Lower lobe of right lung (tissue), 2 donors: ENCODE results near the gene EPS8L1. TPM values are rescaled to one million over a fixed set of nuclear protein-coding genes. Genes with fewer than 3 reads are reported as not detected.

Source experiments
- ATAC-seq, 2 donors: fragments of 200-7000 bp; cut with Tn5 transposase; one replicate each; pipeline ENCODE4 v1.9.1; 2020 to 2022; ENCODE audit warnings: mild to moderate bottlenecking in 2 of 2, moderate library complexity in 2 of 2
- DNase-seq: peaks from one replicate; pipeline ENCODE4 v3.0.0-alpha.2; 2020
- H3K27ac ChIP-seq: fragments of 200-600 bp; one replicate; pipeline ENCODE4 v1.8.0; 2022
- H3K27me3 ChIP-seq: fragments of 200-600 bp; one replicate; pipeline ENCODE4 v1.8.0; 2022; ENCODE audit warnings: low read depth
- H3K36me3 ChIP-seq: fragments of 200-600 bp; one replicate; pipeline ENCODE4 v1.8.0; 2022; ENCODE audit warnings: mild to moderate bottlenecking
- H3K4me1 ChIP-seq: fragments of 200-600 bp; one replicate; pipeline ENCODE4 v1.8.0; 2022
- H3K4me3 ChIP-seq: fragments of 200-600 bp; one replicate; pipeline ENCODE4 v1.8.0; 2022; ENCODE audit warnings: mild to moderate bottlenecking
- H3K9me3 ChIP-seq: fragments of 200-600 bp; one replicate; pipeline ENCODE4 v1.8.0; 2022
- intact Hi-C: fragments of 100-400 bp; cut with DNase I; formaldehyde crosslinking; loops from one replicate; pipeline ENCODE4 v1.11.0; 2022
- total RNA-seq: library from RNA; stranded (reverse); fragmentation: NEBNext Ultra II Directional; extraction: Animal tissue kit (Norgen Biotek cat#: 25700); gene quantifications from one replicate; pipeline ENCODE4 v1.2.1, GENCODE V29; 2021
- TF ChIP-seq, protein P1 (sequence below): fragments of 200-600 bp; IDR thresholded peaks from one replicate; pipeline ENCODE4 v1.8.0; 2022; ENCODE audit warnings: antibody characterized with exemption, mild to moderate bottlenecking
- donor health status: DM: no; HTN: yes; CAD: no; lungs with severe emphysema.

Gene EPS8L1
- total RNA-seq, 1 donor from 2014 or later = 28.1 TPM

DNA sequence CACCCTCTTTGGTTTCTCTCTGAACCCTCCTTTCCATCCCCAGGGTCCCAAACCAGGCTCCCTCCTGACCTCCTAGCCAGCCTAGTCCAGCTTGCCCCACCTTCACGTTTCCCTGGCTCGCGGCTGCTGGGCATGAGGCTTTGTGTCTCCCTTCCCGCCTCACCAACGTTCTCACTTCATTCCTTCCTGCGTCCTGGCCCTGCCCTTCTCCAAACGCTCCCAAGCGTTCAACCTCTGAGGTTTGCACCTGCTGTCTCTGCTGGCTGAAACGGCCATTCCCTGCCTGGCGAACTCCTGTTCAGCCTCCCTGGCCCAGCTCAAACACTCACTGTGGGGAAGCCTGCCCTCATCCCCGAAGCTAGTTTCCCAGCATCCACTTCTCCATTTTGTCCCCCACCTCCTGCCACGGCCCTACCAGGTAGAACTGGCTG is 12.4 kb downstream of the EPS8L1 start:
- intact Hi-C loops = no loop called here
- no peak for DNase-seq
- no peaks in the 10 kb centered on the region for H3K9me3 ChIP-seq
- peaks cover 31% of the 10 kb centered on the region for H3K27me3 ChIP-seq
- no peak for ATAC-seq
- peak overlapping the region; percentile 51 for H3K4me3 ChIP-seq
- peaks cover 25% of the 10 kb centered on the region for H3K4me1 ChIP-seq
- TF ChIP-seq, protein P1, sequence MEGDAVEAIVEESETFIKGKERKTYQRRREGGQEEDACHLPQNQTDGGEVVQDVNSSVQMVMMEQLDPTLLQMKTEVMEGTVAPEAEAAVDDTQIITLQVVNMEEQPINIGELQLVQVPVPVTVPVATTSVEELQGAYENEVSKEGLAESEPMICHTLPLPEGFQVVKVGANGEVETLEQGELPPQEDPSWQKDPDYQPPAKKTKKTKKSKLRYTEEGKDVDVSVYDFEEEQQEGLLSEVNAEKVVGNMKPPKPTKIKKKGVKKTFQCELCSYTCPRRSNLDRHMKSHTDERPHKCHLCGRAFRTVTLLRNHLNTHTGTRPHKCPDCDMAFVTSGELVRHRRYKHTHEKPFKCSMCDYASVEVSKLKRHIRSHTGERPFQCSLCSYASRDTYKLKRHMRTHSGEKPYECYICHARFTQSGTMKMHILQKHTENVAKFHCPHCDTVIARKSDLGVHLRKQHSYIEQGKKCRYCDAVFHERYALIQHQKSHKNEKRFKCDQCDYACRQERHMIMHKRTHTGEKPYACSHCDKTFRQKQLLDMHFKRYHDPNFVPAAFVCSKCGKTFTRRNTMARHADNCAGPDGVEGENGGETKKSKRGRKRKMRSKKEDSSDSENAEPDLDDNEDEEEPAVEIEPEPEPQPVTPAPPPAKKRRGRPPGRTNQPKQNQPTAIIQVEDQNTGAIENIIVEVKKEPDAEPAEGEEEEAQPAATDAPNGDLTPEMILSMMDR = no peak
- no peak overlapping the region for H3K27ac ChIP-seq
- H3K36me3 ChIP-seq = peaks cover 28% of the 10 kb centered on the region

DNA sequence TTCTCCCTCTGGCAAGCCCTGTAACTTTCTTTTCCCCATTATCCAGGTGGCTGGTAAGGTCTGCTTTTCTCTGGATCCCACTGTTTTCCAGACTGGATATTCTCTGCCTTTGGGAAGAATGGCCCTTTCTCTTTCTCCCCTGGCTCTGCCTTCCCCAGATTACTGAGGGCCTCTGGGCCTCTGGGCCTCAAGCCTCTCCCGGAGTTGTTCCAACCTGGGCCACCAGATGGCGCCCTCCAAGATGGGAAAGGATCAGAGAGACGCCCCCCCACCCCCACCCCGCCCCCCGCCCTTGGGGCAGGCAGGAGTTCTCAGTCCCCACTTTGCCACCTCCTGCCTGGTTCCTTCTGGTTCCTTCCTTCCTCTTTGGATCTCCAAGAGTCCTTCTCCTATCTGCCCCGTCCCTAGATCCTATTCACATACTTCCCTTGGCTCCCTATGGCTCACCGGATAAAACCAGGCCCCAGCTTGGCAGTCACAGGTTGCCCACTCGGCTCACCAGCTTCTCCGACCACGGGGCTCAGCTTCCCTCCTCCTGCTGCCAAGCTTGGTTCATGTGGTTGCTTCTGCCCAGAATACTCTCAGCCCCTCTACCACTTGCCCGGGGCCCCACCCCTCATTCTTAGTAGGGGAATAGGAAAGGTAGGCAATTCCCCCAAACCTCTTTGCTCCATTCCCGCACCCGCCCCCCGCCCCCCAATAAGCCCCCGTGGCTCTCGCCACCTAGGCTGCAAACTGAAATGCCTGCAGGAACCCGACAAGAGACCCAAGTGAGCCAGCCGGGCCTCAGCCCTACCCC is 13.1 kb downstream of the EPS8L1 start:
- Histone ChIP-seq H3K27ac (no peak overlapping the region), H3K9me3 (no peaks in the 10 kb centered on the region), H3K4me3 (no peak overlapping the region), H3K4me1 (peaks cover 25% of the 10 kb centered on the region), H3K36me3 (peaks cover 29% of the 10 kb centered on the region), H3K27me3 (peaks cover 24% of the 10 kb centered on the region)
- TF ChIP-seq, protein P1 = peak; percentile 89
- intact Hi-C loops = no loop called here
- ATAC-seq (peak; percentile 35 to 54), DNase-seq (peak; percentile 86)

DNA sequence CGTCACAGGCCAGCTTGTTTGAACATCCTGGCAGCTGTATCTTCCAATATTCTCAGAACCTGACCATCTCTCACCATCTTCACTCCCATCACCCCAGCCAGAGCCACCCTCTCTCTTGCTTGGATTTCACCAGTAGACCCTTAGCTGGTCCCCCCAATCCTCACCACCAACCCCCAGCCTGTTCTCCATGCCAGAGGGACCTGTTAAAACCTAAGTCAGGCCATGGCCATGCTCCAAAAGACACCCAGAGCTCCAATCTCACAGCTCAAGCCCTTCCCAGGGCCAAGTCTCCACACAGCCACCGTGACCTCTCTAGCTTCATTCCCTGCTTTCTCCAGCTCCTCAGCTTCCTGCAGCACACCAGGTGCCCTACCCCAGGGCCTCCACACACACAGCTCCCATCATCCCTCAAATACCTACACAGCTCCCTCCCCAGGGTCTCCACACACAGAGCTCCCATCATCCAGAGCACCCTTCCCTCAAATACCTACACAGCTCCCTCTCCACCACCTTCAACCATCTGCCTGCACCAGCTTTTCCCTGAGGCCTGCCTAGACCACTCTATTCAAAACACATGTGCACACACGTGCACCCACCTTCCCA is 13.8 kb downstream of the EPS8L1 start:
- DNase-seq (no peak), ATAC-seq (no peak)
- Histone ChIP-seq H3K36me3 (peaks cover 32% of the 10 kb centered on the region), H3K4me1 (peaks cover 25% of the 10 kb centered on the region), H3K4me3 (no peak overlapping the region), H3K9me3 (no peaks in the 10 kb centered on the region), H3K27me3 (peaks cover 17% of the 10 kb centered on the region), H3K27ac (no peak overlapping the region)
- TF ChIP-seq, protein P1 = no peak
- intact Hi-C loops = no loop called here

DNA sequence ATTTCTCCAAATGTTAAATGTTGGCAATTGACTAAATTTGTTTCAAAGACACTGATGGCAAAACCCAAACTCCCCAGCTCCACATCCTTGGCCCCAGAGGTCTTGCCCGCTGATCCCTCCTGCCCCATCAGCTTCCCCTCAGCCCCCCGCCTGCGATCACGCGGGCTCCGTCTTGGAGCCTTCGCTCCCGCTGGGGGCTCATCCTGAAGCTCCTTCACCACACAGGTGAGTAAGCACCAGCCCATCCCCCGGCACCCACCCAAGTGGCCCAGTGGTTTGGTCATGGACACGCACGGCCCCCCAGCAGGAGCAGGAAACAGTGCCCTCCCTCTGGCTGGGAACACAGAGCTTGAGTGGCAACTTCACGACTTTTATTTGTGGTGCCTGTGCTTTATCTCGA is 14.9 kb downstream of the EPS8L1 start:
- H3K9me3 ChIP-seq = no peaks in the 10 kb centered on the region
- intact Hi-C loops = no loop called here
- peaks cover 13% of the 10 kb centered on the region for H3K27me3 ChIP-seq
- ATAC-seq = no peak
- H3K4me3 ChIP-seq = no peak overlapping the region
- DNase-seq = no peak
- H3K4me1 ChIP-seq = peaks cover 25% of the 10 kb centered on the region
- no peak overlapping the region for H3K27ac ChIP-seq
- TF ChIP-seq, protein P1 = no peak
- H3K36me3 ChIP-seq = peaks cover 43% of the 10 kb centered on the region

DNA sequence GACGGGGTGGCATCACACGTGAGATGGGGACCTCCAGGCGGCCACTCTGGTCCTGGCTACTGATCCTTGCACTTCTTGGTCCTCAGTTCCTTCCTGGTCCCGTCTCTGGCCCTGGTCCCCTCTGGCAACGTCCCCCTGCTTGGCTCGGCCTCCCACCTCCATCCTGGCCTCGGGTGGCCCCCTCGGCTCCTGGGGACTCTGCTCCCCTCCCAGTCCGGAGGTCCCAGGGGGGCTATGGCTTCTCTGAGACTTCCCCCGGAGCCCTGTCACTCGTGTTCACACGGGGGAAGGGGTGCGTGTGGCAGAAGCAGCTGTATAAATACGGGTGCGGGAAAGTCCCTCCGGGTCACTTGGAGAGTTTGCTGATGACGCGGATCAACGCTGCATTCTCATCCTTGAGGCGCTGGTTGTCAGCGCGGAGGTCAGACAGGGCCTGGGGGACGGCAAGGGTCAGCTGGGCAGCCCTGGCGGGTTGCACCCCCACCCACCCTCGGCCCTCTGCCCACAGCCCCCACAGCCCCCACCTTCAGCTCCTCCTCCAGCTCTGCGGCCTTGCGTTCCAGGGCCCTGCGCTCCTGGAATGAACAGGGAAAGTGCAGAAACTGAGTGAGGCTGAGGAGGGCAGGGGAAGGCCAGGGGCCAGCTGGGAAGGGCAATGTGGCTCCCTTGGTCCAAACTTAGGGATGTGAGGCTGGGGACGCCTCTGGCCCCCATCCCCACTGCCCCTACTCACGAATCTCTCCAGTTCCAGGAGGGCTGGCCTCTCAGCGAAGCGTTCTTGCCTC is 15.6 kb downstream of the EPS8L1 start:
- peaks cover 21% of the 10 kb centered on the region for H3K4me1 ChIP-seq
- ATAC-seq = no peak
- H3K27ac ChIP-seq = no peak overlapping the region
- H3K36me3 ChIP-seq = peaks cover 51% of the 10 kb centered on the region
- DNase-seq = no peak
- intact Hi-C loops = no loop called here
- no peak overlapping the region for H3K4me3 ChIP-seq
- H3K9me3 ChIP-seq = no peaks in the 10 kb centered on the region
- peaks cover 6% of the 10 kb centered on the region for H3K27me3 ChIP-seq
- TF ChIP-seq, protein P1 = no peak
